IMR-90 (cell line): ENCODE measurements around the gene CNNM2.

Source experiments
- CTCF ChIP-seq: conservative IDR thresholded peaks from 2 replicates; pipeline ENCODE4 v1.5.1; 2012; ENCODE audit warnings: mild to moderate bottlenecking, low read depth, low read length, improper control_type of control experiment
- ELK1 ChIP-seq: fragments of 150-350 bp; IDR thresholded peaks from 2 replicates; pipeline ENCODE4 v1.6.1; 2016; ENCODE audit warnings: low read depth, mild to moderate bottlenecking, low read length, moderate library complexity, borderline replicate concordance
- POLR2A ChIP-seq: IDR thresholded peaks from 2 replicates; pipeline ENCODE4 v1.6.1; 2012; ENCODE audit warnings: mild to moderate bottlenecking, low read depth, low read length
- RAD21 ChIP-seq: IDR thresholded peaks from 2 replicates; pipeline ENCODE4 v1.6.1; 2012; ENCODE audit warnings: low read length, improper control_type of control experiment
- RFX5 ChIP-seq: IDR thresholded peaks from 2 replicates; pipeline ENCODE4 v1.8.0; 2012; ENCODE audit warnings: low read depth, mild to moderate bottlenecking, low read length, moderate library complexity

GRCh38 chr10:102951316-102951715 lies 33.2 kb downstream of the CNNM2 start:
- TF ChIP-seq POLR2A = no peak
- TF ChIP-seq CTCF = no peak
- no peak for TF ChIP-seq ELK1
- TF ChIP-seq RAD21 = no peak
- TF ChIP-seq RFX5 = no peak
